Trophoblast cell (in vitro differentiated cells and primary cell): ENCODE results near the gene LIMK2.
A peak's percentile ranks its signal among the peaks of the same experiment; 100 is the strongest.
"Not testable (repeated sequence)": the region's sequence is repeated elsewhere in the genome, so short reads cannot be mapped to it uniquely, and the experiment has no call there.

Experiments
- DNase-seq, 2 donors: peaks; one replicate each; pipeline ENCODE4 v3.0.0-alpha.2; 2016
- H2AFZ ChIP-seq: 2 replicates; pipeline ENCODE4 v1.6.1; 2013; ENCODE audit warnings: low read length, moderate library complexity, mild to moderate bottlenecking; ENCODE audit not compliant: insufficient read depth, poor library complexity
- H2AK5ac ChIP-seq: 2 replicates; pipeline ENCODE4 v1.6.1; 2013; ENCODE audit warnings: mild to moderate bottlenecking, low read length
- H2BK120ac ChIP-seq: 2 replicates; pipeline ENCODE4 v1.6.1; 2013; ENCODE audit warnings: low read length, mild to moderate bottlenecking, moderate library complexity; ENCODE audit not compliant: insufficient read depth, poor library complexity
- H2BK12ac ChIP-seq: 2 replicates; pipeline ENCODE4 v1.6.1; 2013; ENCODE audit warnings: mild to moderate bottlenecking, low read length, moderate library complexity
- H2BK5ac ChIP-seq: 2 replicates; pipeline ENCODE4 v1.6.1; 2013; ENCODE audit warnings: low read length, low read depth, moderate library complexity, mild to moderate bottlenecking; ENCODE audit not compliant: poor library complexity
- H3K14ac ChIP-seq: 2 replicates; pipeline ENCODE4 v1.6.1; 2013; ENCODE audit warnings: mild to moderate bottlenecking, low read length
- H3K18ac ChIP-seq: 2 replicates; pipeline ENCODE4 v1.6.1; 2013; ENCODE audit warnings: mild to moderate bottlenecking, low read length
- H3K23ac ChIP-seq: 2 replicates; pipeline ENCODE4 v1.6.1; 2013; ENCODE audit warnings: low read length
- H3K27ac ChIP-seq: 2 replicates; pipeline ENCODE4 v1.5.1; 2013; ENCODE audit warnings: low read depth, mild to moderate bottlenecking, inconsistent platforms, low read length, moderate library complexity
- H3K27me3 ChIP-seq: 2 replicates; pipeline ENCODE4 v1.6.1; 2013; ENCODE audit warnings: inconsistent platforms, mild to moderate bottlenecking, low read length, moderate library complexity; ENCODE audit not compliant: insufficient read depth
- H3K36me3 ChIP-seq, 2 experiments: 1 replicate in 1 of 2; 2 replicates in 1 of 2; pipeline ENCODE4 v1.6.1; 2013; ENCODE audit warnings: low read length in 2 of 2, mild to moderate bottlenecking in 2 of 2, moderate library complexity in 1 of 2; ENCODE audit not compliant: insufficient read depth in 2 of 2, control insufficient read depth in 1 of 2
- H3K4ac ChIP-seq: 2 replicates; pipeline ENCODE4 v1.6.1; 2013; ENCODE audit warnings: low read depth, mild to moderate bottlenecking, low read length, moderate library complexity
- H3K4me1 ChIP-seq, 2 experiments: 1 replicate in 1 of 2; 2 replicates in 1 of 2; pipeline ENCODE4 v1.6.1; 2013; ENCODE audit warnings: low read length in 2 of 2, mild to moderate bottlenecking in 2 of 2, moderate library complexity in 1 of 2; ENCODE audit not compliant: insufficient read depth in 2 of 2, control insufficient read depth in 1 of 2
- H3K4me2 ChIP-seq: 2 replicates; pipeline ENCODE4 v1.6.1; 2013; ENCODE audit warnings: inconsistent platforms, mild to moderate bottlenecking, low read length, moderate library complexity
- H3K4me3 ChIP-seq: 2 replicates; pipeline ENCODE4 v1.5.1; 2013; ENCODE audit warnings: mild to moderate bottlenecking, low read depth, low read length, inconsistent platforms
- H3K79me1 ChIP-seq: one replicate; pipeline ENCODE4 v1.6.1; 2013; ENCODE audit warnings: low read length
- H3K79me2 ChIP-seq: 2 replicates; pipeline ENCODE4 v1.6.1; 2013; ENCODE audit warnings: low read length, mild to moderate bottlenecking; ENCODE audit not compliant: control insufficient read depth, insufficient read depth, poor library complexity
- H3K9ac ChIP-seq: 2 replicates; pipeline ENCODE4 v1.6.1; 2013; ENCODE audit warnings: mild to moderate bottlenecking, low read length
- H3K9me3 ChIP-seq: 2 replicates; pipeline ENCODE4 v1.6.1; 2013; ENCODE audit warnings: low read depth, mild to moderate bottlenecking, control low read depth, inconsistent platforms, low read length; ENCODE audit not compliant: insufficient read depth
- H4K12ac ChIP-seq: 2 replicates; pipeline ENCODE4 v1.6.1; 2013; ENCODE audit warnings: low read depth, mild to moderate bottlenecking, low read length, moderate library complexity
- H4K8ac ChIP-seq: 2 replicates; pipeline ENCODE4 v1.6.1; 2013; ENCODE audit warnings: low read depth, mild to moderate bottlenecking, low read length, moderate library complexity
- H4K91ac ChIP-seq: one replicate; pipeline ENCODE4 v1.6.1; 2013; ENCODE audit warnings: low read depth, mild to moderate bottlenecking, low read length, moderate library complexity
- WGBS: extraction: QIAGEN DNeasy Blood & Tissue Kit; methylation state at CpG from one replicate; pipeline ENCODE4 v1.1.7; 2013; ENCODE audit warnings: missing lambda C conversion rate; ENCODE audit not compliant: insufficient read length, insufficient coverage; ENCODE audit errors: extremely low coverage; 5-methylcytosine and 5-hydroxymethylcytosine counted together

LIMK2 gene

DNA sequence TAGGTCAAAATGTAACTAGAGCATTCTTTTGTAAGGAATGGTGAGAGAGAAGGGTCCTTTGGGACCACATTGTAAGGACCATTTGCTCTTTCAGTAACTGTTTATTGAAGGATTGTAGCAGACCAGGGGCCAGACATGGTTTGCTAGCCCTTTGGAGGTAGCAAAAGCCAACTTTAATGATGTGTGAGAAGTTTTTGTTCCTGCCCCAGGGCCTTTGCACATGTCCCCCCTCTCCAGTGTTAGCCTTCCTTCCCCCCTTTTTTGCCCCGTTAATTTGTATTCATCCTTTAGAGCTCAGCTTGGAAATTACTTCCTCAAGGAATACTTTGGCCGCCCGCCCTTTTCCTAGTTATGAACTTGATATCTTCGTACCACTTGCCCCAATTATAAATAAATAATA is 9.0 kb downstream of the LIMK2 start:
- H2BK5ac ChIP-seq = no peak overlapping the region
- no peak overlapping the region for H3K18ac ChIP-seq
- no peak overlapping the region for H3K23ac ChIP-seq
- no peak overlapping the region for H4K12ac ChIP-seq
- no peak overlapping the region for H3K27ac ChIP-seq
- H3K9me3 ChIP-seq = no peaks in the 10 kb centered on the region
- H3K79me2 ChIP-seq = no peaks in the 10 kb centered on the region
- no peak overlapping the region for H3K4me2 ChIP-seq
- H2BK12ac ChIP-seq = no peak overlapping the region
- DNase-seq = no peak
- no CpG with 5 or more reads among the region's 4 CpGs for whole genome bisulfite sequencing
- no peak overlapping the region for H2AFZ ChIP-seq
- H3K79me1 ChIP-seq = no peaks in the 10 kb centered on the region
- H3K27me3 ChIP-seq = no peaks in the 10 kb centered on the region
- H3K14ac ChIP-seq = no peak overlapping the region
- H4K8ac ChIP-seq = no peak overlapping the region
- no peak overlapping the region for H2BK120ac ChIP-seq
- no peak overlapping the region for H3K4ac ChIP-seq
- H3K36me3 ChIP-seq = peaks cover 0 to 2% of the 10 kb centered on the region in 2 experiments
- no peak overlapping the region for H2AK5ac ChIP-seq
- no peak overlapping the region for H3K9ac ChIP-seq
- H4K91ac ChIP-seq = no peak overlapping the region
- H3K4me3 ChIP-seq = no peak overlapping the region
- H3K4me1 ChIP-seq = peaks cover 2 to 9% of the 10 kb centered on the region in 2 experiments

DNA sequence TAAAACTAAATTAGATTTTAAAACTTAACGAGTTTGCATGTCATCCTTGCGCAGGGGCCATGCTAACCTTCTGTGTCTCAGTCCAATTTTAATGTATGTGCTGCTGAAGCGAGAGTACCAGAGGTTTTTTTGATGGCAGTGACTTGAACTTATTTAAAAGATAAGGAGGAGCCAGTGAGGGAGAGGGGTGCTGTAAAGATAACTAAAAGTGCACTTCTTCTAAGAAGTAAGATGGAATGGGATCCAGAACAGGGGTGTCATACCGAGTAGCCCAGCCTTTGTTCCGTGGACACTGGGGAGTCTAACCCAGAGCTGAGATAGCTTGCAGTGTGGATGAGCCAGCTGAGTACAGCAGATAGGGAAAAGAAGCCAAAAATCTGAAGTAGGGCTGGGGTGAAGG is 10.6 kb downstream of the LIMK2 start:
- Histone ChIP-seq H2AFZ (no peak overlapping the region), H3K4me2 (no peak overlapping the region), H4K8ac (no peak overlapping the region), H4K91ac (no peak overlapping the region), H3K23ac (no peak overlapping the region), H2AK5ac (no peak overlapping the region), H3K14ac (no peak overlapping the region), H3K36me3 (peaks cover 0 to 2% of the 10 kb centered on the region in 2 experiments), H2BK120ac (no peak overlapping the region), H3K4me1 (peaks cover 2 to 11% of the 10 kb centered on the region in 2 experiments), H3K27me3 (no peaks in the 10 kb centered on the region), H3K79me1 (no peaks in the 10 kb centered on the region), H3K9ac (peak overlapping the region; percentile 7), H3K27ac (no peak overlapping the region), H2BK5ac (no peak overlapping the region), H4K12ac (peak overlapping the region; percentile 26), H3K4me3 (no peak overlapping the region), H3K9me3 (no peaks in the 10 kb centered on the region), H2BK12ac (no peak overlapping the region), H3K79me2 (no peaks in the 10 kb centered on the region), H3K18ac (no peak overlapping the region), H3K4ac (no peak overlapping the region)
- no peak for DNase-seq
- no CpG with 5 or more reads among the region's 5 CpGs for WGBS

DNA sequence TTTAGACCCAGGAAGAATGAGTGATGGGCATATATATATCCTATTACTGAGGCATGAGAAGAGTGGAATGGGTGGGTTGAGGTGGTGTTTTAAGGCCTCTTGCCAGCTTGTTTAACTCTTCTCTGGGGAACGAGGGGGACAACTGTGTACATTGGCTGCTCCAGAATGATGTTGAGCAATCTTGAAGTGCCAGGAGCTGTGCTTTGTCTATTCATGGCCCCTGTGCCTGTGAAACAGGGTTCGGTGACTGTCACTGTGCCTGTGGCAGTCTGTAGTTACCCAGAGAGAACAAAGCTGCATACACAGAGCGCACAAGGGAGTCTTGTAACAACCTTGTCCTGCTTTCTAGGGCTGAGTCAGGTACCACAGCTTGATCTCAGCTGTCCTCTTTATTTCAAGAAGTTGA is 11.7 kb downstream of the LIMK2 start:
- peaks cover 2 to 9% of the 10 kb centered on the region in 2 experiments for H3K4me1 ChIP-seq
- no peak overlapping the region for H2BK5ac ChIP-seq
- H3K23ac ChIP-seq = no peak overlapping the region
- H3K18ac ChIP-seq = no peak overlapping the region
- H3K4ac ChIP-seq = no peak overlapping the region
- no peak overlapping the region for H3K4me3 ChIP-seq
- H3K27ac ChIP-seq = no peak overlapping the region
- no peak for DNase-seq
- no peak overlapping the region for H4K91ac ChIP-seq
- H3K14ac ChIP-seq = no peak overlapping the region
- no peak overlapping the region for H2BK12ac ChIP-seq
- H3K9me3 ChIP-seq = no peaks in the 10 kb centered on the region
- no peaks in the 10 kb centered on the region for H3K27me3 ChIP-seq
- H3K79me1 ChIP-seq = no peaks in the 10 kb centered on the region
- H2BK120ac ChIP-seq = no peak overlapping the region
- no peak overlapping the region for H2AFZ ChIP-seq
- H2AK5ac ChIP-seq = no peak overlapping the region
- H3K36me3 ChIP-seq = peaks cover 0 to 2% of the 10 kb centered on the region in 2 experiments
- H3K79me2 ChIP-seq = no peaks in the 10 kb centered on the region
- peak overlapping the region; percentile 43 for H4K12ac ChIP-seq
- no peak overlapping the region for H4K8ac ChIP-seq
- no peak overlapping the region for H3K4me2 ChIP-seq
- WGBS = no CpG with 5 or more reads among the region's 3 CpGs
- no peak overlapping the region for H3K9ac ChIP-seq

DNA sequence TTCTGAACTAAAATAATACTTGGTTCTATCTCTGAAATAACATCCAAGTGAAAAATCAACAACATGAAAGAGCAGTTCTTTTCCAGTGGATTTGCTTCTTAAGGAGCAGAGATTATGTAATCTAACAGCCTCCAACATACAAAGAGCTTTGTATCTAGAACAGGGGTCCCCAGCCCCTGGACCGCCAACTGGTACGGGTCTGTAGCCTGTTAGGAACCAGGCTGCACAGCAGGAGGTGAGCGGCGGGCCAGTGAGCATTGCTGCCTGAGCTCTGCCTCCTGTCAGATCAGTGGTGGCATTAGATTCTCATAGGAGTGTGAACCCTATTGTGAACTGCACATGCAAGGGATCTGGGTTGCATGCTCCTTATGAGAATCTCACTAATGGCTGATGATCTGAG is 12.6 kb downstream of the LIMK2 start:
- not testable (repeated sequence) for H2BK12ac ChIP-seq, H2AK5ac ChIP-seq, H3K18ac ChIP-seq, H3K79me2 ChIP-seq, H2BK120ac ChIP-seq, H3K9me3 ChIP-seq, H3K27me3 ChIP-seq, H3K4ac ChIP-seq, H4K12ac ChIP-seq, DNase-seq, H3K14ac ChIP-seq, H3K36me3 ChIP-seq, H2BK5ac ChIP-seq, H3K4me2 ChIP-seq, H3K79me1 ChIP-seq, H3K4me3 ChIP-seq, H4K8ac ChIP-seq, H3K27ac ChIP-seq, H3K23ac ChIP-seq, H3K9ac ChIP-seq, H2AFZ ChIP-seq, H4K91ac ChIP-seq
- H3K4me1 ChIP-seq = peaks cover 10 to 16% of the 10 kb centered on the region in 2 experiments
- WGBS = no CpG with 5 or more reads among the region's 4 CpGs
